GM18870 (cell line): Measurements from ENCODE around the gene PRTG.

Experiments used
- ATAC-seq: cut with Tn5 transposase; IDR thresholded peaks from one replicate; pipeline ENCODE4 v1.9.1; 2021; ENCODE audit warnings: moderate library complexity; ENCODE audit not compliant: unreplicated experiment

PRTG gene

DNA sequence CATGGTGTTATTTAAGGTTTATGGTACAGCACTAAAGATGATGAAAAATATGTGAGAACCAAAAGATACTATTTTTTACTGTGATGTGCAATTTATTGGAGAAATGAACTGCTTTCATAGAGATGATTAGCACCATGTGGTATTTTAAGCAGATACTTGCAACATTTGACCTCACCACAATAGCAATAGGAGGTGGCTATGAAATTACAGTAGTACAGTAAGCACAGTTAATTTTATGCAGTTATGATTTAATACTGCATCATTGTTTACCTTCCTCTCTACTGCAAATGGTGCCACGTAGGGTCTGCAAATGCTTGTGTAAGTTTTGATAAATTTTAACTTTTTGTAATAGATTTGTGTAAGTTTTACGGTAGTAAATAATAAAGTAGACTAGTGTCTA, 168.9 kb downstream of the PRTG start:
- ATAC-seq, result no peak

DNA sequence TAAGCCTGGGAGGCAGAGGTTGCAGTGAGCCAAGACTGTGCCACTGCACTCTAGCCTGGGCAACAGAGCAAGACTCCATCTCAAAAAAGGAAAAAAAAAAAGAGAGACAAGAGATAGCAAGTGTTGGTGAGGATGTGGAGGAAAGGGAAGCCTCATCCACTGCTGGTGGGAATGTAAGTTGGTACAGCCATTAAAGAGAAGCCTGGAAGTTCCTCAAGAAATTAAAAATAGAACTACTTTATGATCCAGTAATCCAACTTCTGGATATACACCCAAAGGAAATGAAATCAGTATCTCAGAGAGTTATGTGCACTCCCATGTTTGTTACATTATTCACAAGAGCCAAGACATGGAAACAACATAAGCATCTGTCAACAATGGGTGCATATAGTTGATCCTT, 169.7 kb downstream of the PRTG start:
- ATAC-seq, result no peak

DNA sequence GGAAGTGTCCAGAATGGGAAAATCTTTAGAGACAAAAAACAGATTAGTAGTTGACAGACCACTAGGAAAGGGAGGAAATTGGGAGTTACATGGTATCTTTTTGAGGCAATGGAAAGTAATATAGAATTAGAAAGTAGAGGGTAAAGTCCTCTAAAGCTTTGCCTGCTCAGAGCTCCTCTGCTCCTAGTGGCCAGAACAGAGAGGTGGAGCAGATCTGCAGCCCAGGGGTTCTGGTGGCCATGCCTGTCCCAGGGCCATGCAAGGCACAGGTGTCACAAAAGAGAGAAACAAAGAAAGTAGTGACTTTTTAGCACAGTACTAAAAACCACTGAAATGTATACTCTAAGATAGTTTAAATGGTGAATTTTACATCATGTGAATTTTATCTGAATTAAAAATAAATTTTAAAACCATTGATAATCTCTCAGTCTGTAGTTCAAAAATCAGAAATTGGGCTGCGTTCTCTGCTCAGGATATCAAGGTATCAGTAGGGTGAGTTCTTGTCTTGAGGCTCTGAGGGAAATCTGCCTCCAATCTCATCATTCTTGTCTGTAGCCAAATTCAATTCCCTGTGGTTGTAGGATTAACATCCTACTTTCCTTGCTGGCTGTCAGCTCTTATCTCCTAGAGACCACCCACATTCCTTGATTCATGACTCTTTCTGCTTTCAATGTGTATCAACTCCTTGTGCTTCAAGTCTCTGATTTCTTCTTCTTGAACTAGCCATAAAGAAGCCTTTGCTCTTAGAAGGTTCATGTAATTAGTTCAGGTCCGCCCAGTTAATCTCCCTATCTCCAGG, 178.4 kb downstream of the PRTG start:
- no peak for ATAC-seq

DNA sequence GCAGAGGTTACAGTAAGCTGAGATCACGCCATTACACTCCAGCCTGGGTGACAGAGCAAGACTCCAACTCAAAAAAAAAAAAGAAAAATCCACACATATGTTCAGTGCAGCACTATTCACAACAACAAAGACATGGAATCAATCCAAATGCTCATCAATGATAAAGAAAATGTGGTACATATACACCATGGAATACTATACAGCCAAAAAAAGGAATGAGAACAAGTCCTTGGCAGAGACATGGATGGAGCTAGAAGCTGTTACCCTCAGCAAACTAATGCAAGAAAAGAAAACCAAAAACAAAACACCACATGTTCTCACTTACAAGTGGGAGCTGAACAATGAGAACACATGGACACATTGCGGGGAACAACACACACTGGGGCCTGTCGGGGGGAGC, 180.4 kb downstream of the PRTG start:
- no peak for ATAC-seq
